GM21390 (cell line): ENCODE results near the gene ANO4.

Experiments used
- ATAC-seq: cut with Tn5 transposase; IDR thresholded peaks from one replicate; pipeline ENCODE4 v1.9.1; 2021; ENCODE audit not compliant: unreplicated experiment

Gene ANO4

GRCh38 chr12:100801320-100801719 lies 6.7 kb downstream of the ANO4 start:
- no peak for ATAC-seq

- ATAC-seq, result no peak
Measured at GRCh38 chr12:100808777-100809176, 14.2 kb downstream of the ANO4 start.

- ATAC-seq, result no peak
Measured at GRCh38 chr12:100820314-100820713, 25.7 kb downstream of the ANO4 start.

- no peak for ATAC-seq
Measured at GRCh38 chr12:100823963-100824362, 29.4 kb downstream of the ANO4 start.

GRCh38 chr12:100824476-100824875 lies 29.9 kb downstream of the ANO4 start:
- no peak for ATAC-seq

- no peak for ATAC-seq
Measured at GRCh38 chr12:100826323-100826722, 31.7 kb downstream of the ANO4 start.

GRCh38 chr12:100827901-100828520 lies 33.4 kb downstream of the ANO4 start:
- ATAC-seq, result peak; percentile 72

- no peak for ATAC-seq
Measured at GRCh38 chr12:100830003-100830795, 35.6 kb downstream of the ANO4 start.

GRCh38 chr12:100833282-100833681 lies 38.7 kb downstream of the ANO4 start:
- no peak for ATAC-seq

- no peak for ATAC-seq
Measured at GRCh38 chr12:100840748-100841147, 46.2 kb downstream of the ANO4 start.

GRCh38 chr12:100842156-100842555 lies 47.6 kb downstream of the ANO4 start:
- no peak for ATAC-seq

GRCh38 chr12:100843061-100843460 lies 48.5 kb downstream of the ANO4 start:
- no peak for ATAC-seq

GRCh38 chr12:100845095-100845494 lies 50.5 kb downstream of the ANO4 start:
- no peak for ATAC-seq

GRCh38 chr12:100851637-100852036 lies 57.1 kb downstream of the ANO4 start:
- no peak for ATAC-seq

GRCh38 chr12:100857418-100857817 lies 62.8 kb downstream of the ANO4 start:
- ATAC-seq, result no peak

GRCh38 chr12:100857971-100858370 lies 63.4 kb downstream of the ANO4 start:
- no peak for ATAC-seq

- no peak for ATAC-seq
Measured at GRCh38 chr12:100858656-100859055, 64.1 kb downstream of the ANO4 start.

- no peak for ATAC-seq
Measured at GRCh38 chr12:100859063-100859627, 64.6 kb downstream of the ANO4 start.

- ATAC-seq, result no peak
Measured at GRCh38 chr12:100860611-100861010, 66.0 kb downstream of the ANO4 start.

GRCh38 chr12:100862676-100863075 lies 68.1 kb downstream of the ANO4 start:
- no peak for ATAC-seq

- no peak for ATAC-seq
Measured at GRCh38 chr12:100864366-100864765, 69.8 kb downstream of the ANO4 start.
